Measurements from ENCODE around the gene ADAM22.

ADAM22 gene

GRCh38 chr7:88111954-88112471 is 178.0 kb downstream of the ADAM22 start:
- no peak for TF ChIP-seq TAF1 (IDR thresholded peaks at IDR 0.05; ENCODE audit: borderline replicate concordance, insufficient read depth, low read length)
- TF ChIP-seq FOXP2 (optimal IDR thresholded peaks at IDR 0.05; ENCODE audit: borderline replicate concordance, extremely low read depth, extremely low read length, insufficient read depth), result no peak
- no peak for TF ChIP-seq REST (IDR thresholded peaks at IDR 0.05; ENCODE audit: insufficient read depth in 1 of 2, low read depth in 2 of 2, low read length in 2 of 2)
- TF ChIP-seq POLR2AphosphoS5 (IDR thresholded peaks at IDR 0.05; ENCODE audit: low read depth, low read length), result no peak
- no peak for TF ChIP-seq SIN3A (IDR thresholded peaks at IDR 0.05; ENCODE audit: borderline replicate concordance, insufficient read depth, low read length)

DNA sequence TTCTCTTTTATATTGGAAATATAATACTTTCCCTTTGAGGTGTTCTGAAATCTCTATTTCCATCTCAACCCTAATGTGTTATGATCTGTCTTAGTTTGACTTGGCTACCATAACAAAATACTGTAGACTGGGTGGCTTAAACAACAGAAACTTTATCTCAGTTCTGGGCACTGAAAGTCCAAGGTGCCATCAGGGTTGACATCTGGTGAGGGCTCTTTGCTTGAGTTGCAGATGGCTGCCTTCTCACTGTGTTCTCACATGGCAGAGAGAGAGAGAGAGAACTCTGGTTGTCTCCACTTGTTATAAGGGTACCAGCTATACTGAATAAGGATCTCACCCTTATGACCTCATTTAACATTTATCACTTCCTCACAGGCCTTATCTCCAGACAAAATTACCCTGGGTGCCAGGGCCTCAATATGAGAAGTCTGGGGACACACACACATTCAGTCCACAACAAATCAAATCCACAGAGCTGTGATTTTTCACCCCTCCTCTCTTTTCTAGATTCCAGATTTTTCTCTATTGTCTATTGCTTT is 181.3 kb downstream of the ADAM22 start:
- TF ChIP-seq SIN3A (IDR thresholded peaks at IDR 0.05; ENCODE audit: borderline replicate concordance, insufficient read depth, low read length) (no peak), REST (IDR thresholded peaks at IDR 0.05; ENCODE audit: insufficient read depth in 1 of 2, low read depth in 2 of 2, low read length in 2 of 2) (no peak), POLR2AphosphoS5 (IDR thresholded peaks at IDR 0.05; ENCODE audit: low read depth, low read length) (no peak), FOXP2 (optimal IDR thresholded peaks at IDR 0.05; ENCODE audit: borderline replicate concordance, extremely low read depth, extremely low read length, insufficient read depth) (no peak), TAF1 (IDR thresholded peaks at IDR 0.05; ENCODE audit: borderline replicate concordance, insufficient read depth, low read length) (no peak)

- TF ChIP-seq POLR2AphosphoS5 (IDR thresholded peaks at IDR 0.05; ENCODE audit: low read depth, low read length) (no peak), REST (IDR thresholded peaks at IDR 0.05; ENCODE audit: insufficient read depth in 1 of 2, low read depth in 2 of 2, low read length in 2 of 2) (no peak), SIN3A (IDR thresholded peaks at IDR 0.05; ENCODE audit: borderline replicate concordance, insufficient read depth, low read length) (no peak), TAF1 (IDR thresholded peaks at IDR 0.05; ENCODE audit: borderline replicate concordance, insufficient read depth, low read length) (no peak), FOXP2 (optimal IDR thresholded peaks at IDR 0.05; ENCODE audit: borderline replicate concordance, extremely low read depth, extremely low read length, insufficient read depth) (no peak)
Measured at GRCh38 chr7:88115816-88116215, 181.8 kb downstream of the ADAM22 start.

GRCh38 chr7:88116235-88116795 is 182.3 kb downstream of the ADAM22 start:
- TF ChIP-seq SIN3A (IDR thresholded peaks at IDR 0.05; ENCODE audit: borderline replicate concordance, insufficient read depth, low read length) (no peak), FOXP2 (optimal IDR thresholded peaks at IDR 0.05; ENCODE audit: borderline replicate concordance, extremely low read depth, extremely low read length, insufficient read depth) (no peak), TAF1 (IDR thresholded peaks at IDR 0.05; ENCODE audit: borderline replicate concordance, insufficient read depth, low read length) (no peak), REST (IDR thresholded peaks at IDR 0.05; ENCODE audit: insufficient read depth in 1 of 2, low read depth in 2 of 2, low read length in 2 of 2) (no peak), POLR2AphosphoS5 (IDR thresholded peaks at IDR 0.05; ENCODE audit: low read depth, low read length) (no peak)

Measured in PFSK-1 (cell line).